ENCODE data around the gene ATG4C. TPM values are rescaled to one million over a fixed set of nuclear protein-coding genes. Genes with fewer than 3 reads are reported as not detected.
"Not testable (repeated sequence)": the region's sequence is repeated elsewhere in the genome, so short reads cannot be mapped to it uniquely, and the experiment has no call there.

The ATG4C gene
- total and polyA plus RNA-seq, 2 of the 4 experiments (the other 2 are of a cell fraction): 4.7 to 7.2 TPM

DNA sequence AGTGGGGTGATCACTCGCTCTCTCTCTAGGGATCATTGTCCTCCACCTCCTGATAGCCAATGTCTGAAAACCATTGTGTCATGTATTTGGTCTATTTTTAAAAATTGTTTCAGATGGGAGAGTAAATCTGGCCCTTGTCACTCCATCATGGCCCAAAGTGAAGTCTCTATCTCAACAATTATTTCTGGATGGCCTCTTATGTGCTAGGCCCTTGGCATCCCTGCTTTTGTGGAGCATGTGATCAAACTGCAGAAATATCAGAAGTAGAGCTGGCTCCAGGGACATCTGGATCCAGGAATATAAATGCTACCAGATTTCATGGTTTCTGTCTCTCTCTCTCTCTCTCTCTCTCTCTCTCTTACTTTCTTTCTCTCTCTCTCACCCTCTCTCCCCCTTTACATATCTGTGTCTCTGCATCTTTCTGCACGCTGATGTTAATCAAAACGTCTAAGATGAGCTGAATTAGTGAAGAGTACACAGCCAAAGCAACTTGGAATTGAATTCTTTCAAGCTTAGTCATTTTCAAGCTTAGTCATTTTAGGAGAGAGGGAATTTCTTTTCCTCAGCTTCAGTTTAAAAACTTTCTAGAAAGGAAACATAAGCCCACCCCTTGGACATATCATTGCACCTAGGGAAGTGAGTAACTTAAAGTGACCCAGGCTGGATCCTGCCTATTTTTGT lies 48.3 kb upstream of the ATG4C start:
- DNase-seq (peak; percentile 82), ATAC-seq (ENCODE audit: low read depth) (peak; percentile 79)
- in situ Hi-C loops (cut with MboI; ENCODE audit: low sequenced_read_pairs): loop anchor here (25.0 kb wide), 1 partner anchor 548 kb away; the partner anchor contains the start of gene L1TD1
- no TSS peak for BruUV-seq (replicated peaks)
- Histone ChIP-seq H3K9me1 (ENCODE audit: insufficient read depth, low read length) (no peaks in the 10 kb centered on the region), H3K18ac (ENCODE audit: low read depth, low read length) (peak overlapping the region; percentile 57; the same call in 1 of the 2 replicates), H3K56ac (ENCODE audit: extremely low read depth, insufficient read depth, low read length) (no peak overlapping the region), H4K5ac (ENCODE audit: low read depth, low read length) (no peak overlapping the region), H3K9ac (ENCODE audit: low read depth, low read length) (no peak overlapping the region), H3K4me3 (ENCODE audit: insufficient read depth, low read depth, low read length) (no peak overlapping the region), H2BK20ac (ENCODE audit: low read depth, low read length) (peak overlapping the region; percentile 51), H2AFZ (replicated peaks; ENCODE audit: low read length, poor library complexity) (no peak overlapping the region), H2BK15ac (ENCODE audit: low read depth, low read length) (0 out of 3 replicates have a peak overlapping the region, but pooled peaks have one; percentile 6), H3K4ac (ENCODE audit: low read depth, low read length) (peak overlapping the region; percentile 32; the same call in 1 of the 2 replicates), H2BK120ac (ENCODE audit: low read depth, low read length) (no peak overlapping the region), H3K23ac (ENCODE audit: low read depth, low read length) (no peak overlapping the region), H3K9me3 (ENCODE audit: control insufficient read depth, insufficient read depth, low read length) (no peaks in the 10 kb centered on the region), H3K14ac (replicated peaks; ENCODE audit: low read depth, low read length) (0 out of 2 replicates have a peak overlapping the region, but pooled peaks have one; percentile 1), H4K20me1 (ENCODE audit: insufficient read depth, low read length) (no peaks in the 10 kb centered on the region), H2AK9ac (replicated peaks; ENCODE audit: low read depth, low read length, poor library complexity) (no peak overlapping the region), H3K79me1 (ENCODE audit: low read depth in 1 of 2, low read length in 2 of 2) (no peaks in the 10 kb centered on the region), H2AK5ac (ENCODE audit: low read depth, low read length) (no peak overlapping the region), H3K36me3 (ENCODE audit: control insufficient read depth, insufficient read depth, low read length) (no peaks in the 10 kb centered on the region), H3K27me3 (ENCODE audit: control insufficient read depth, insufficient read depth, low read length) (no peaks in the 10 kb centered on the region), H3K4me2 (ENCODE audit: low read depth, low read length) (peak overlapping the region; percentile 20; the same call in 1 of the 2 replicates), H4K8ac (ENCODE audit: low read depth in 2 of 2, low read length in 2 of 2) (0 out of 4 replicates have a peak overlapping the region, but pooled peaks of 1 of the 2 experiments have one; percentile 13), H3K27ac (ENCODE audit: insufficient read depth, low read length) (no peak overlapping the region), H4K91ac (ENCODE audit: insufficient read depth, low read depth, low read length) (no peak overlapping the region), H3K4me1 (ENCODE audit: control insufficient read depth, insufficient read depth, low read length) (peaks cover 1% of the 10 kb centered on the region; the same call in 1 of the 2 replicates), H2BK5ac (ENCODE audit: low read depth, low read length, poor library complexity, severe bottlenecking) (peak overlapping the region; percentile 72)
- ChIA-PET CTCF (interaction anchor here (0.6 to 1.7 kb wide), 3 partner anchors 10 to 228 kb away, joined by 3 to 4 read pairs (median 3); no protein-coding TSS in a partner anchor), POLR2A (ENCODE audit: unreplicated experiment) (interaction anchor here (0.5 kb wide), 2 partner anchors 8 to 59 kb away, joined by 3 to 5 read pairs; no protein-coding TSS in a partner anchor)
- intact Hi-C loops (cut with micrococcal nuclease): no loop called here
- TF ChIP-seq SMC3 (IDR thresholded peaks at IDR 0.05; ENCODE audit: low read depth, low read length) (no peak), FOS (IDR thresholded peaks at IDR 0.05; ENCODE audit: low read depth, low read length) (peak; percentile 46; the same call in 1 of the 2 replicates), MXI1 (IDR thresholded peaks at IDR 0.05; ENCODE audit: borderline replicate concordance, low read depth, low read length) (no peak), MAZ (IDR thresholded peaks at IDR 0.05; ENCODE audit: borderline replicate concordance, low read depth, low read length) (no peak), CEBPB (IDR thresholded peaks at IDR 0.05; ENCODE audit: low read depth, low read length) (no peak)
- dilution Hi-C loops (cut with HindIII; ENCODE audit: low sequenced_read_pairs, unreplicated experiment): no loop called here
- WGBS, 2 experiments (ENCODE audit: extremely low coverage in 2 of 2, insufficient read length in 1 of 2): no CpG with 5 or more reads among the region's 3 CpGs

DNA sequence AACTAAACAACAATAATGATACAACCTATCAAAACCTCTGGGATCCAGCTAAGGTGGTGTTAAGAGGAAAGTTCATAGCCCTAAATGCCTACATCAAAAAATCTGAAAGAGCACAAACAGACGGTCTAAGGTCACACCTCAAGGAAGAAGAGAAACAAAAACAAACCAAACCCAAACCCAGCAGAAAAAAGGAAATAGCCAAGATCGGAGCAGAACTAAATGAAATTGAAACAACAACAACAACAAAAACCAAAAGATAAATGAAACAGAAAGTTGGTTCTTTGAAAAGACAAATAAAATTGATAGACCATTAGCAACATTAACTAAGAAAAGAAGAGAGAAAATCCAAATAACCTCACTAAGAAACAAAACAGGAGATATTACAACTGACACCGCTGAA lies 43.2 kb upstream of the ATG4C start:
- H2BK20ac ChIP-seq (ENCODE audit: low read depth, low read length); H4K91ac ChIP-seq (ENCODE audit: insufficient read depth, low read depth, low read length); H2AK9ac ChIP-seq (replicated peaks; ENCODE audit: low read depth, low read length, poor library complexity); H3K18ac ChIP-seq (ENCODE audit: low read depth, low read length); H2AK5ac ChIP-seq (ENCODE audit: low read depth, low read length); intact Hi-C loops (cut with micrococcal nuclease); H4K5ac ChIP-seq (ENCODE audit: low read depth, low read length); DNase-seq; POLR2A ChIA-PET (ENCODE audit: unreplicated experiment); H3K4me3 ChIP-seq (ENCODE audit: insufficient read depth, low read depth, low read length); H3K14ac ChIP-seq (replicated peaks; ENCODE audit: low read depth, low read length); H3K23ac ChIP-seq (ENCODE audit: low read depth, low read length); ATAC-seq (ENCODE audit: low read depth); H3K4me2 ChIP-seq (ENCODE audit: low read depth, low read length); H3K9me3 ChIP-seq (ENCODE audit: control insufficient read depth, insufficient read depth, low read length); H3K27me3 ChIP-seq (ENCODE audit: control insufficient read depth, insufficient read depth, low read length); H3K4me1 ChIP-seq (ENCODE audit: control insufficient read depth, insufficient read depth, low read length); H3K36me3 ChIP-seq (ENCODE audit: control insufficient read depth, insufficient read depth, low read length); H3K9ac ChIP-seq (ENCODE audit: low read depth, low read length); H4K8ac ChIP-seq (ENCODE audit: low read depth in 2 of 2, low read length in 2 of 2); H3K9me1 ChIP-seq (ENCODE audit: insufficient read depth, low read length); H2AFZ ChIP-seq (replicated peaks; ENCODE audit: low read length, poor library complexity); H3K27ac ChIP-seq (ENCODE audit: insufficient read depth, low read length); BruUV-seq (replicated peaks); H3K79me1 ChIP-seq (ENCODE audit: low read depth in 1 of 2, low read length in 2 of 2); H4K20me1 ChIP-seq (ENCODE audit: insufficient read depth, low read length); H2BK15ac ChIP-seq (ENCODE audit: low read depth, low read length); CTCF ChIA-PET; dilution Hi-C loops (cut with HindIII; ENCODE audit: low sequenced_read_pairs, unreplicated experiment); H3K56ac ChIP-seq (ENCODE audit: extremely low read depth, insufficient read depth, low read length); H3K4ac ChIP-seq (ENCODE audit: low read depth, low read length); H2BK5ac ChIP-seq (ENCODE audit: low read depth, low read length, poor library complexity, severe bottlenecking); H2BK120ac ChIP-seq (ENCODE audit: low read depth, low read length): not testable (repeated sequence)
- in situ Hi-C loops (cut with MboI; ENCODE audit: low sequenced_read_pairs): loop anchor here (25.0 kb wide), 1 partner anchor 553 kb away; the partner anchor contains the start of gene L1TD1
- WGBS, 2 experiments (ENCODE audit: extremely low coverage in 2 of 2, insufficient read length in 1 of 2): no CpG with 5 or more reads among the region's 3 CpGs

Data from IMR-90 (cell line).